HG03342 (cell line): ENCODE results near the gene ASTN1.
A peak's percentile ranks its signal among the peaks of the same experiment; 100 is the strongest.

Experiments
- ATAC-seq: cut with Tn5 transposase; IDR thresholded peaks from one replicate; pipeline ENCODE4 v1.9.1; 2021; ENCODE audit warnings: mild to moderate bottlenecking, moderate library complexity; ENCODE audit not compliant: unreplicated experiment

ASTN1 gene

GRCh38 chr1:177164380-177165068, at the start of gene ASTN1:
Gene ASTN1, minus strand, starts transcription at chr1:177164712. Its CDS starts 36 bp downstream, at chr1:177164676.
- ATAC-seq: no peak

- ATAC-seq: no peak
These were observed 46.7 kb upstream of the ASTN1 start for GRCh38 chr1:177211231-177211630.

- ATAC-seq: no peak
These were observed 45.6 kb upstream of the ASTN1 start for GRCh38 chr1:177210071-177210470.

- ATAC-seq: no peak
These were observed 44.8 kb upstream of the ASTN1 start for GRCh38 chr1:177209357-177209756.

- no peak for ATAC-seq
These were observed 44.4 kb upstream of the ASTN1 start for GRCh38 chr1:177208920-177209319.

GRCh38 chr1:177206831-177207355, 42.4 kb upstream of the ASTN1 start:
- no peak for ATAC-seq

GRCh38 chr1:177200290-177200689, 35.8 kb upstream of the ASTN1 start:
- ATAC-seq: no peak

- ATAC-seq: no peak
These were observed 33.7 kb upstream of the ASTN1 start for GRCh38 chr1:177198243-177198642.

GRCh38 chr1:177190308-177190970, 25.9 kb upstream of the ASTN1 start:
- no peak for ATAC-seq

- ATAC-seq: no peak
These were observed 22.1 kb upstream of the ASTN1 start for GRCh38 chr1:177186639-177187038.

- no peak for ATAC-seq
These were observed 20.7 kb upstream of the ASTN1 start for GRCh38 chr1:177185209-177185608.

- ATAC-seq: no peak
These were observed 19.3 kb upstream of the ASTN1 start for GRCh38 chr1:177183836-177184235.

- ATAC-seq: peak; percentile 95
These were observed 17.2 kb upstream of the ASTN1 start for GRCh38 chr1:177181631-177182291.

- ATAC-seq: no peak
These were observed 16.7 kb upstream of the ASTN1 start for GRCh38 chr1:177181280-177181630.

- ATAC-seq: no peak
These were observed 10.6 kb upstream of the ASTN1 start for GRCh38 chr1:177174921-177175634.

GRCh38 chr1:177173976-177174375, 9.5 kb upstream of the ASTN1 start:
- no peak for ATAC-seq

- ATAC-seq: no peak
These were observed 8.4 kb upstream of the ASTN1 start for GRCh38 chr1:177172866-177173265.

- no peak for ATAC-seq
These were observed 7.8 kb upstream of the ASTN1 start for GRCh38 chr1:177172272-177172671.

- no peak for ATAC-seq
These were observed 7.1 kb upstream of the ASTN1 start for GRCh38 chr1:177171536-177172123.

GRCh38 chr1:177170756-177171535, 6.4 kb upstream of the ASTN1 start, which contains the start of gene BRINP2:
Gene BRINP2, plus strand, starts transcription at chr1:177170958. Its CDS starts 58,919 bp downstream, at chr1:177229877.
- ATAC-seq: peak; percentile 59
